SU-DHL-6 (cell line): ENCODE results near the gene RTF1.

Experiments
- CTCF ChIP-seq: fragments of 200-600 bp; sonication (generic); IDR thresholded peaks from one replicate; pipeline ENCODE4 v1.5.1; 2017; ENCODE audit warnings: antibody characterized with exemption, mild to moderate bottlenecking, low read length, moderate library complexity; ENCODE audit not compliant: insufficient read depth, poor library complexity, severe bottlenecking
- EZH2phosphoT487 ChIP-seq: fragments of 200-600 bp; sonication (generic), shearing (Covaris generic); conservative IDR thresholded peaks from 2 replicates; pipeline ENCODE4 v1.6.1; 2018; ENCODE audit warnings: mild to moderate bottlenecking, antibody characterized with exemption, low read length, moderate library complexity, mixed read lengths

GRCh38 chr15:41396111-41396510, 20.8 kb upstream of the RTF1 start:
- TF ChIP-seq CTCF (no peak), EZH2phosphoT487 (no peak)
